K562 (cell line): ENCODE results near the gene ELK4. TPM values are rescaled to one million over a fixed set of nuclear protein-coding genes. Genes with fewer than 3 reads are reported as not detected.

Source experiments
- ATAC-seq: fragments of 200-7000 bp; cut with Tn5 transposase; 3 replicates; pipeline ENCODE4 v1.9.1; 2020; ENCODE audit warnings: moderate library complexity
- BruUV-seq: library from RNA; stranded (reverse); fragments of 400-500 nt; replicated peaks from 2 replicates; lab custom pipeline; 2021; lab: Mats Ljungman, UMichigan
- CTCF ChIA-PET: fragments of 300-600 bp; formaldehyde crosslinking; extraction: SDS; loops from one replicate; lab custom pipeline; 2021; ENCODE audit warnings: low intra/inter-chr PET ratio; lab: Yijun Ruan, JAX
- POLR2A ChIA-PET: fragments of 300-600, 350-650 bp; sonication (Branson Sonifier 250); formaldehyde crosslinking; extraction: SDS; loops from one replicate; lab custom pipeline; 2021; ENCODE audit warnings: antibody characterized with exemption, inconsistent platforms; lab: Yijun Ruan, JAX
- DNase-seq, 4 experiments: peaks; one replicate each; pipeline versions ENCODE4 v3.0.0 to v3.0.0-alpha.2; 2011 to 2018; ENCODE audit warnings: low spot score in 3 of 4, mixed read lengths in 3 of 4; ENCODE audit errors: extremely low read depth in 1 of 4
- FAIRE-seq: peaks from 2 replicates; lab custom pipeline; 2011; peaks lifted over from hg19 to GRCh38; lab: Jason Lieb, UNC
- H2AFZ ChIP-seq: 2 replicates; pipeline ENCODE4 v1.6.0; 2011; ENCODE audit warnings: low read depth, low read length, control low read depth, inconsistent platforms
- H3K27ac ChIP-seq: fragments of 200-600 bp; 3 replicates; pipeline ENCODE4 v1.8.0; 2011; ENCODE audit warnings: low read depth, mild to moderate bottlenecking, control low read depth, inconsistent platforms, low read length, moderate library complexity, mixed read lengths; ENCODE audit errors: extremely low read depth
- H3K27me3 ChIP-seq, 2 experiments: fragments of 300-600 bp in 1 of 2; 2 replicates in 1 of 2; 3 replicates in 1 of 2; pipeline versions ENCODE4 v1.6.0 to v1.8.0; 2011; ENCODE audit warnings: inconsistent platforms in 2 of 2, low read length in 2 of 2, mild to moderate bottlenecking in 1 of 2, mixed read lengths in 1 of 2, moderate library complexity in 1 of 2; ENCODE audit not compliant: control insufficient read depth in 2 of 2, insufficient read depth in 2 of 2
- H3K36me3 ChIP-seq: fragments of 300-600 bp; 3 replicates; pipeline ENCODE4 v1.8.0; 2011; ENCODE audit warnings: mild to moderate bottlenecking, low read length, inconsistent platforms; ENCODE audit not compliant: control insufficient read depth, insufficient read depth
- H3K4me1 ChIP-seq, 2 experiments: fragments of 200-600 bp in 1 of 2; replicated peaks in 1 of 2; 2 replicates in 1 of 2; 3 replicates in 1 of 2; pipeline versions ENCODE4 v1.5.1 to v1.8.0; 2011; ENCODE audit warnings: inconsistent platforms in 2 of 2, low read length in 2 of 2, mild to moderate bottlenecking in 1 of 2, mixed read lengths in 1 of 2, moderate library complexity in 1 of 2; ENCODE audit not compliant: control insufficient read depth in 2 of 2, insufficient read depth in 2 of 2
- H3K4me2 ChIP-seq: 2 replicates; pipeline ENCODE4 v1.6.1; 2011; ENCODE audit warnings: low read length, control low read depth, inconsistent platforms, mixed read lengths; ENCODE audit not compliant: insufficient read depth
- H3K4me3 ChIP-seq: fragments of 200-600 bp; sonication (generic), shearing (Covaris generic); 2 replicates; pipeline ENCODE4 v1.5.1; 2016; ENCODE audit warnings: control low read depth, inconsistent platforms
- H3K79me2 ChIP-seq: fragments of 200-600 bp; 3 replicates; pipeline ENCODE4 v1.8.0; 2011; ENCODE audit warnings: low read length, inconsistent platforms; ENCODE audit not compliant: control insufficient read depth, insufficient read depth
- H3K9ac ChIP-seq, 2 experiments: 2 replicates each; pipeline versions ENCODE4 v1.6.0 to v1.6.1; 2011; ENCODE audit warnings: low read depth in 2 of 2, low read length in 2 of 2, control low read depth in 1 of 2, inconsistent platforms in 1 of 2, mild to moderate bottlenecking in 1 of 2, mixed read lengths in 1 of 2; ENCODE audit not compliant: insufficient read depth in 1 of 2
- H3K9me1 ChIP-seq: one replicate; pipeline ENCODE4 v1.6.0; 2011; ENCODE audit warnings: inconsistent platforms, mild to moderate bottlenecking, low read length, moderate library complexity; ENCODE audit not compliant: control insufficient read depth, insufficient read depth
- H3K9me3 ChIP-seq: replicated peaks from 2 replicates; pipeline ENCODE4 v1.5.1; 2011; ENCODE audit warnings: low read depth, low read length, inconsistent platforms; ENCODE audit not compliant: control insufficient read depth, insufficient read depth
- H4K20me1 ChIP-seq: replicated peaks from 2 replicates; pipeline ENCODE4 v1.6.1; 2011; ENCODE audit warnings: low read length, inconsistent platforms, mixed read lengths; ENCODE audit not compliant: control insufficient read depth, insufficient read depth
- BCOR ChIP-seq: fragments of 450-650 bp; IDR thresholded peaks from 2 replicates; pipeline ENCODE4 v1.6.1; 2016
- KDM1A ChIP-seq, 2 experiments: fragments of 450-650 bp; IDR thresholded peaks; 2 replicates each; pipeline ENCODE4 v1.6.1; 2016; ENCODE audit warnings: mild to moderate bottlenecking in 2 of 2
- KLF6 ChIP-seq: fragments of 250-450 bp; sonication (Bioruptor Pico); IDR thresholded peaks from 2 replicates; pipeline ENCODE4 v1.4.0; 2020; ENCODE audit warnings: mild to moderate bottlenecking, moderate library complexity, borderline replicate concordance
- NFRKB ChIP-seq: fragments of 450-650 bp; IDR thresholded peaks from 2 replicates; pipeline ENCODE4 v1.6.1; 2016; ENCODE audit warnings: low read depth
- RBM14 ChIP-seq: fragments of 200-400 bp; formaldehyde crosslinking; IDR thresholded peaks from 2 replicates; pipeline ENCODE4 v1.6.1; 2018; ENCODE audit warnings: low read depth, mild to moderate bottlenecking, low read length, moderate library complexity, borderline replicate concordance; ENCODE audit not compliant: insufficient read depth
- RBM25 ChIP-seq: fragments of 200-400 bp; formaldehyde crosslinking; IDR thresholded peaks from 2 replicates; pipeline ENCODE4 v1.6.1; 2018; ENCODE audit warnings: low read length, low read depth, moderate library complexity; ENCODE audit not compliant: severe bottlenecking
- ZNF175 ChIP-seq: fragments of 200-800 bp; sonication (Bioruptor generic); IDR thresholded peaks from 2 replicates; pipeline ENCODE4 v1.6.1; 2016; ENCODE audit warnings: low read depth, mild to moderate bottlenecking, missing genetic modification characterization, missing compliant biosample characterization
- WGBS: fragments of 100-300 bp; shearing (Covaris generic); methylation state at CpG from one replicate; pipeline ENCODE4 v1.1.6; 2016; ENCODE audit warnings: low coverage, mixed read lengths; ENCODE audit not compliant: insufficient coverage; ENCODE audit errors: missing lambda C conversion rate; 5-methylcytosine and 5-hydroxymethylcytosine counted together
- in situ Hi-C: fragments of 300-500 bp; cut with MboI; formaldehyde crosslinking; loops from 4 replicates; pipeline ENCODE4 v1.15.0; 2018; ENCODE audit warnings: inconsistent platforms, mixed read lengths
- intact Hi-C: fragments of 100-400 bp; cut with micrococcal nuclease; formaldehyde crosslinking; loops from 2 replicates; pipeline ENCODE4 v1.14.2; 2022
- polyA plus RNA-seq, 8 experiments: library from polyadenylated mRNA; depleted of rRNA in 4 of 8; stranded (reverse) in 5 of 8; unstranded in 3 of 8; fragments of >200 nt; fragmentation: Nextera tagmentation in 2 of 8; fragmentation: Illumina TruSeq in 1 of 8; extraction: Ambion mirVana in 2 of 8; extraction: Trizol in 1 of 8; gene quantifications; 2 replicates each; pipeline versions ENCODE4 v1.2.1 to v1.2.3, GENCODE V29; 2011 to 2014; ENCODE audit warnings: inconsistent platforms in 1 of 8, missing spikeins in 1 of 8
- total RNA-seq, 7 experiments: library from RNA; depleted of rRNA in 6 of 7; stranded (reverse); fragments of >200 nt in 6 of 7; fragmentation: Illumina TruSeq in 2 of 7; extraction: Trizol in 2 of 7; gene quantifications; 2 replicates each; pipeline versions ENCODE4 v1.2.1 to v1.2.3, GENCODE V29; 2011 to 2021; ENCODE audit warnings: low replicate concordance in 1 of 7
- TF ChIP-seq, protein P1 (sequence below): sonication (generic); formaldehyde crosslinking; IDR thresholded peaks from 2 replicates; pipeline ENCODE4 v1.8.0; 2022; ENCODE audit warnings: mild to moderate bottlenecking, missing genetic modification reagents, borderline replicate concordance

ELK4 gene
- total and polyA plus RNA-seq, 9 of the 15 experiments (the other 6 are each of a cell fraction or from before 2014, with no cell fraction given) = 2.0 to 21.7 (median 9.2) TPM

DNA sequence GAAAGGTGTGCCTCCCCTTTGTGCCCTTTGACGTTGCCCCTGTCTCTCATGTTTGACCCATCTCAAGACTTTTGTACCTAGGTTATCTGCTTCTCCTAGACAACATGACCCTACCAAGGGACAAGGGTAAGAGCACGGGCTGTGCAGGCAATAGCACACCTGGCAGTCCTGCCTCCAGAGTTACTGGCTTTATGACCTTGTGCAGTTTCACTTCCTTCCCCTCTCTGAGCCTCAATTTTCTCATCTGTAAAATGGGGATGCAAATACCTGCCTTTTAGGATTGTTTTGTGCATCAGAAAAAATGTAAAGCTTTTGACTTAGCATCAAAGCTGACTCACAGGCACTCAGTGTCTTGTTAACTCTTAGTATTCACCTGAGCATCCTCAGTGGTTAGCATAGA lies 36.4 kb downstream of the ELK4 start (continued):
- TF ChIP-seq KDM1A (IDR thresholded peaks at IDR 0.05) (peak; percentile 42 to 53), BCOR (peak; percentile 74; the same call in 1 of the 2 replicates), ZNF175 (no peak), RBM25 (peak; percentile 74), NFRKB (no peak), KLF6 (no peak)
- TF ChIP-seq, protein P1, sequence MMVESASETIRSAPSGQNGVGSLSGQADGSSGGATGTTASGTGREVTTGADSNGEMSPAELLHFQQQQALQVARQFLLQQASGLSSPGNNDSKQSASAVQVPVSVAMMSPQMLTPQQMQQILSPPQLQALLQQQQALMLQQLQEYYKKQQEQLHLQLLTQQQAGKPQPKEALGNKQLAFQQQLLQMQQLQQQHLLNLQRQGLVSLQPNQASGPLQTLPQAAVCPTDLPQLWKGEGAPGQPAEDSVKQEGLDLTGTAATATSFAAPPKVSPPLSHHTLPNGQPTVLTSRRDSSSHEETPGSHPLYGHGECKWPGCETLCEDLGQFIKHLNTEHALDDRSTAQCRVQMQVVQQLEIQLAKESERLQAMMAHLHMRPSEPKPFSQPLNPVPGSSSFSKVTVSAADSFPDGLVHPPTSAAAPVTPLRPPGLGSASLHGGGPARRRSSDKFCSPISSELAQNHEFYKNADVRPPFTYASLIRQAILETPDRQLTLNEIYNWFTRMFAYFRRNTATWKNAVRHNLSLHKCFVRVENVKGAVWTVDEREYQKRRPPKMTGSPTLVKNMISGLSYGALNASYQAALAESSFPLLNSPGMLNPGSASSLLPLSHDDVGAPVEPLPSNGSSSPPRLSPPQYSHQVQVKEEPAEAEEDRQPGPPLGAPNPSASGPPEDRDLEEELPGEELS (CRISPR knock-in tag) = no peak

DNA sequence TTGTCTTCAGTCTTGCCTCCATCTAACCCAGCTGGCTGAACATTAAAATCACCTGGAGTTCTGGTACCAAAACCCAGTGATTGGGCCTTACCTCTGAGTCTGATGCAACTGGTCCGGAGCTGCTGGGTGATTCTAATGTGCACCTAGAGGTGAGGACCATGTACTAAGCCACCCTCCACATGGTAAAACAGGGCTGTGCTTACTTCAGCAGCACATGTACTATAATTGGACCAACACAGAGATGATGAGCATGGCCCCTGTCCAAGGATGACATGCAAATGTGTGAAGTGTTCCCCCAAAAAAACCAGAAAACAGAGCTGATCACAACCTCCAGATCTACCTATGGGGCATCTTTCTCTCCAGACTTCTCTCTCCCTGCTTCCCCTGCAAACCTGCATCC lies 37.0 kb downstream of the ELK4 start:
- FAIRE-seq = no peak
- Histone ChIP-seq H3K27ac (no peak overlapping the region), H3K4me3 (no peak overlapping the region), H2AFZ (no peak overlapping the region), H3K9me1 (no peaks in the 10 kb centered on the region), H3K27me3 (no peaks in the 10 kb centered on the region), H3K9me3 (no peaks in the 10 kb centered on the region), H4K20me1 (0 out of 2 replicates have a peak, but pooled peaks cover 3% of the 10 kb centered on the region), H3K79me2 (no peaks in the 10 kb centered on the region), H3K9ac (no peak overlapping the region), H3K4me2 (no peak overlapping the region), H3K4me1 (peaks cover 3 to 6% of the 10 kb centered on the region in 2 experiments; a peak in 4 of 5 replicates), H3K36me3 (0 out of 3 replicates have a peak, but pooled peaks cover 2% of the 10 kb centered on the region)
- no peak for ATAC-seq
- BruUV-seq = TSS peak; percentile 29
- no peak for TF ChIP-seq RBM14
- DNase-seq = no peak
- CTCF ChIA-PET = interaction anchor here (8.2 kb wide), 1 partner anchor 62 kb away, joined by 166 read pairs; no protein-coding TSS in a partner anchor
- POLR2A ChIA-PET = interaction anchor here (0.9 to 1.8 kb wide), 3 partner anchors 9 to 37 kb away, joined by 3 to 7 read pairs (median 5); partner anchors contain the start of gene ELK4
- WGBS = 45% methylated on average over 1 of the region's 1 CpG
- in situ Hi-C loops = loop anchor here (5.0 kb wide), 1 partner anchor 117 kb away; no protein-coding TSS in a partner anchor
- intact Hi-C loops = loop anchor here (5.0 to 10.0 kb wide), 2 partner anchors 190 to 382 kb away; no protein-coding TSS in a partner anchor
